ENCODE data around the gene RNF223. TPM values are rescaled to one million over a fixed set of nuclear protein-coding genes. Genes with fewer than 3 reads are reported as not detected.

The RNF223 gene
- total and polyA plus RNA-seq, 2 of the 8 experiments (the other 6 are each of a cell fraction or from before 2014, with no cell fraction given): not detected

DNA sequence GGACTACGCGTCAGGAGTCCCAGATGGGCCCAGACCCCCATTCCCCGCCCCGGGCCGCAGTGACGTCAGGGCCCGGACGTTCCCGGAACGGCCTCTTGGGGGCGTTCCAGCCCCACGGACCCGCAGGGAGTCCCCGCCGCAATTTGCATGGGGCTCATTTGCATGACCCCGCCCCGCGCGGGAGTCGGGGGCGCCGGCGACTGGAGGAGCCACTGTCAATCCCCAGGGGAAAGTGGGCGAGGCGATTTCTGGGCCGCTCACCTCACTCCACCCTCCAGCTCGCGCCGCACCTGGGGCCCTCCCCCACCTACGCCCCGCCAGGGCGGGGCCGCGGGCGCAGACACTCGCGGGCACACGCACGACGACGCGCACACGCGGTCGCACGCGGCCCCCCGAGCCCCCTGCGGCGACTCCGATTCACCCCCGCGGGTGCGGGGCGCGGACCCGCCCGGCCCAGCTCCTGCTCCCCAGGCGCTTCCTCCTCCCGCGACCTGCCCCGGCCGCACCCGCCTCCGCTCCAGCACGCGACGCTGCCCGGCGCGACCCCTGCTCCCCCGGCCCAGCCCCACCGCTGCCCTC is 41.0 kb downstream of the RNF223 start (continued):
- TF ChIP-seq BRCA1 (IDR thresholded peaks at IDR 0.05; ENCODE audit: low read depth, low read length): no peak
- 0 out of 2 replicates have a peak, but pooled peaks have one; percentile 29 for TF ChIP-seq TAF1 (IDR thresholded peaks at IDR 0.05; ENCODE audit: low read depth, low read length)
- TF ChIP-seq BCL11A (IDR thresholded peaks at IDR 0.05; ENCODE audit: low read depth in 2 of 2, low read length in 2 of 2): no peak
- TF ChIP-seq NANOG (IDR thresholded peaks at IDR 0.05; ENCODE audit: insufficient read depth, low read depth, low read length, poor library complexity, severe bottlenecking): no peak
- TF ChIP-seq ZNF274 (IDR thresholded peaks at IDR 0.05; ENCODE audit: borderline replicate concordance, extremely low read depth, low read length): no peak
- TF ChIP-seq GTF2F1 (IDR thresholded peaks at IDR 0.05; ENCODE audit: borderline replicate concordance, low read depth, low read length): no peak
- no peak for TF ChIP-seq SRF (IDR thresholded peaks at IDR 0.05; ENCODE audit: low read depth, low read length)
- TF ChIP-seq MAFK (IDR thresholded peaks at IDR 0.05; ENCODE audit: low read depth, low read length): no peak
- TF ChIP-seq SAP30 (IDR thresholded peaks at IDR 0.05; ENCODE audit: insufficient read depth, insufficient replicate concordance, low read length): no peak
- no peak for TF ChIP-seq NRF1 (IDR thresholded peaks at IDR 0.05; ENCODE audit: low read depth, low read length)
- TF ChIP-seq RNF2 (IDR thresholded peaks at IDR 0.05; ENCODE audit: borderline replicate concordance, low read depth, low read length, missing control alignments, poor library complexity, severe bottlenecking): no peak
- peak; percentile 18; the same call in 1 of the 2 replicates for TF ChIP-seq SP2 (IDR thresholded peaks at IDR 0.05; ENCODE audit: low read length)
- no peak for TF ChIP-seq ASH2L (IDR thresholded peaks at IDR 0.05; ENCODE audit: low read length)
- TF ChIP-seq RFX5 (IDR thresholded peaks at IDR 0.05; ENCODE audit: borderline replicate concordance, low read depth, low read length): no peak
- no peak for TF ChIP-seq SUZ12 (IDR thresholded peaks at IDR 0.05; ENCODE audit: low read length)
- peak; percentile 59; the same call in 1 of the 2 replicates for TF ChIP-seq RBBP5 (IDR thresholded peaks at IDR 0.05; ENCODE audit: borderline replicate concordance, low read depth, low read length)
- TF ChIP-seq, protein P1, sequence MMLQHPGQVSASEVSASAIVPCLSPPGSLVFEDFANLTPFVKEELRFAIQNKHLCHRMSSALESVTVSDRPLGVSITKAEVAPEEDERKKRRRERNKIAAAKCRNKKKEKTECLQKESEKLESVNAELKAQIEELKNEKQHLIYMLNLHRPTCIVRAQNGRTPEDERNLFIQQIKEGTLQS (IDR thresholded peaks at IDR 0.05; ENCODE audit: insufficient read depth, low read depth, low read length): 0 out of 2 replicates have a peak, but pooled peaks have one; percentile 10
- TF ChIP-seq EGR1 (IDR thresholded peaks at IDR 0.05; ENCODE audit: borderline replicate concordance, low read depth, low read length): no peak; the same call in 1 of the 2 replicates

All from H1 (cell line).